HG03558 (cell line): ENCODE measurements around the gene ADSS1.
"Not testable (repeated sequence)": the region's sequence is repeated elsewhere in the genome, so short reads cannot be mapped to it uniquely, and the experiment has no call there.

ENCODE experiments used
- ATAC-seq: cut with Tn5 transposase; IDR thresholded peaks from one replicate; pipeline ENCODE4 v1.9.1; 2021; ENCODE audit warnings: moderate number of reproducible peaks; ENCODE audit not compliant: unreplicated experiment; ENCODE audit errors: extremely low read depth

The ADSS1 gene

DNA sequence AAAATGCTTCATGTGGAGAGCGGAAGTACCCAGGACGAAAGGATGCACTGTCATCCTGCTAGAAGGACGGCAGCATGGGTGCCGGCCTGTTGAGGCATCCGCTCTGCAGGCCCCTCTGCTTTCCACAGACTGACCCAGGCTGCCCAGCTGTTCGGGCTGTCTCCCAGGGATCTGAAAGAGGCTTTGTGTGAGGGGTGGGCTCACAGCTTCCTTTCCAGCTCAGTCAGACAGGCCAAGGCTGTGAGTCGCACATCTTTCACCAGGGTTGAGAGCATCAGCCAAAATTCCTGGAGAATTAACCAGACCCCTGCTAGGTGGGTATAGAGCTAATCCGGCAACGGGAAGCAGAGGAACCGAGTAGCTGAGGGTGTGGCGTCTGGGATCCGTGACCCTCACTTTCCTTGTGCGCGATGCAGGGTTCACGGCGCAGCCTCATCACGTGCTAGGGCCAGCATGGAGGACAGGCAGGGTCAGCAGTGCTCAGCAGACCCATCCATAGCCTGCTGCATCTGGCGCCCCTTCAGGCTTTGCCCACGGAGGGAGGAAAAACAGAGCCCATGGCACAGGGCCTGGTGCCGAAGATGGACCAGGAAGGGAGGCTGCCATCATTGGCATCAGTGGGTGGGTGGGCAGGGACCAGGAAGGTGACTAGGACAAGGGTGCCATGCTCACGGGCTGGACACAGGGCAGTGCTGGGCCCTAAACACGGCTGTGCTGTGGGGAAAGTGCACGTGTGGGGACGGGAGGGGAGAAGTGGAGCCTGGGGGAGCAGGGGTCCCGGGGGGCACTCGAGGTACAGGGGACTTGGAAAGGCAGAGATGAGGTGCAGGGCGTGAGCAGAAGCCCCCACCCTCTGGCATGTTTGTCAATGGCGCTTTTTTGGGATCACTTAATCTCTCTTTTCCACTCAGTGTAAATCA lies 19.7 kb downstream of the ADSS1 start:
- ATAC-seq, result no peak

DNA sequence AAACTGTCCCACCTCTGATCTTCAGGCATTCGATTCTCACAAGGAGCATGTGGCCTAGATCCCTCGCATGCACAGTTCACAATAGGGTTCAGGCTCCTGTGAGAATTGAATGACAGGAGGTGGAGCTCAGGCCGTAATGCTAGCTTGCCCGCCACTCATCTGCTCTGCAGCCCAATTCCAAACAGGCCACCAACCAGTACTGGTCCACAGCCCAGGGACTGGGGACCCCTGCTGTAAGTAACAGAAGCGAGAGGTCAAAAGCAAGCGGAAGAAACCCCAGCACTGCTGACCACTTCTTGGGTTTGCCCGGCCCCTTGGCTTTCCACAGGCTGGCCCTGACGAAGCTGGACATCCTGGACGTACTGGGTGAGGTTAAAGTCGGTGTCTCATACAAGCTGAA lies 20.5 kb downstream of the ADSS1 start:
- no peak for ATAC-seq

DNA sequence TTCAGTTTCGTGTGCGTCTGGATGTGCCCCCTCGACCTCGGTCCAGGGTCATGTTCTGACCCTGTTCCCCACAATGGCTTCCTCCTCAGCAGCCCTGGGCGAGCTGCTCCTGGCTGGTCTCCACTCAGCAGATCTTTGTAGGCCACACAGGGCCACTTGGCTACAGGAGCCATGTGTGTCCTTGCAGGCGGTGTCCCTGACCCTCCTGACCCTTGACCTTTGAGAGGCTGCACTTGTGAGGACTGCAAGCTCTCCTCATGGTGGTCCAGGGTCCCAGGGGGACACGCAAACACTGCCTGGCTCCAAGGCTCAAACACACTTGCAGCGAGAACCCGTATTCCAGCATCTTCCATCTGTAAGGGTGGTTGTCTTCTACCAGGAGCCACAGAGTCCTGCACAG lies 21.4 kb downstream of the ADSS1 start:
- ATAC-seq, result no peak

DNA sequence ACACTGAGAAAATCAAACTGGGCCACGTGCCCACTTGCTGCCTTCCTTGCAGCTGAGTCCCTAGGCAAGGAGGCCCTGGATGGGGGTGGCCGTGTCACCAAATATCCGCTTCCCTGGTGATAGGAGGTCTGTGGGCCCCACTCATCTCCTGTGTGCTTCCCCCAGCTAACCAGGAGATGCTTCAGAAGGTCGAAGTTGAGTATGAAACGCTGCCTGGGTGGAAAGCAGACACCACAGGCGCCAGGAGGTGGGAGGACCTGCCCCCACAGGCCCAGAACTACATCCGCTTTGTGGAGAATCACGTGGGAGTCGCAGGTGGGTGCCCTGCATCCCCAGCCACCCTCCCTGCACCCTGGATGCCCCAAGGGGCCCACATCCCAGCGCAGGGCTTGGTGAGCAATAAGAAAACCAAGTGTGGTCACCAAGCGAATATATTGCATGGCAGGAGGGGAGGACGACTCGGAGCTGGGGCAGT lies 22.1 kb downstream of the ADSS1 start:
- no peak for ATAC-seq

DNA sequence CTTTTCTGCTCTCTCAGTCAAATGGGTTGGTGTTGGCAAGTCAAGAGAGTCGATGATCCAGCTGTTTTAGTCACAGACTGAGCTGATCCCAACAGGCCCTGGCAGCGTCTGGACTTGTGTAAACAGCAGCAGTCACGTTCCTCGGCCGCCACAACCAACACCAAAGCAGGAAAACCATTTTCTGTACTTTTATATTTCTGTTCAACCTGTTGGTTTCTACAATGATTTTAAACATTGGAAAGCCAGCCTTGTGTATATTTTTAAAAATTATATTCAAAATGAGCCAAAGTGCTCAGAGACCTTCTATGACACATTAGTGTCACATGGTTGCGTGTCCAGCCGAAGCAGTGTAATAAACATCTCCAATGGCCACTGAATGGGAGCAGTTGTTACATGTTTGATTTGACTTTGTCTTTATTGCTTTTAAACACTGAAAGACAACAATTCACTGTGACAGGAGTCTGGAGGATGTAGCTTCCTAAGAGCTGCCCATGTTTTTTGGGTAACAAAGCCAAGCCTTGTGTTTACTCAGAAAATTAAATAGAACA lies 23.0 kb downstream of the ADSS1 start:
- no peak for ATAC-seq

DNA sequence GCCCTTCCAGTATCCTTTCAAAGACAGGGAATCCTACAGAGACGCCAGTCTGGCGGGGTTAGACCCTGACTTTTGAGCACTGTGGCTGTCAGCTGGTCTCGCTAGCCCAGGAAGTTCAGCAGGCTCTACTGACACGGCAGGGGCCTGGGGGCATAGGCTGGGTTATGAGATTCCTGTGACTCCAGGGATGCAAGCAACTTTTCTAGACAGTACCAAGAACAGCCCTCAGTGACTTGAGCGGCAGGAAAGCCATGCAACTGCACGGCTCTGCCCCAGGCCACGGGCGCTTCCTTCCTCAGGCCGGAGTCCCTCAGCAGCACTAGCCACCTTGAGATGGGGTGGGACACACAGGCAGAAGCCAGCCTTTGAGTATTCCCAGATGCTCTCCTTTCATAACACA lies 23.8 kb downstream of the ADSS1 start:
- ATAC-seq, result no peak

DNA sequence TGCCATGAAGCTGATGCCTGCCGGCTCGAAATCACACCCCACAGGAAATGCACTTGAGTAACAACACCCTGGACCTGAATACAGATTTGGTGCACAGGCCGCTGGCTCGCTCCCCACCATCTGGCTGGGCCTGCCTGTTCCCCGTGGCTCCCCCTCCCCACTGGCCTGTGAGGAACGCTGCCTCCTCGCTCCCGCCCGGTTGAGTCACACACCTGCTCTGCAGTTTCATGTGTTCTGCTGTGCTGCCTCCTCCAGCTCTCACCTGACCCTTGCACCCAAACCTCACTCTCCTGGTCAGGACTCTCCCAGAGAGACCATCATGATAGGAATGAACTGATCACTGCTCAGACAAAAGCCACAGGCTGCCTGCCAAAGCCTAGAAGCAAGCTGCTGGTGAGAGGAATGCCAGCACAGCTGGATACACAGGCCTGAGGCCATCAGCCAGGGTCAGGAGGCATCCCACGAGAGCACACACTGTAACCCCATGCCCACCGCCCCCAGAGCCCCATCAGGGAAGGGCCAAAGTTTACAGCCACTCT lies 25.2 kb downstream of the ADSS1 start:
- no peak for ATAC-seq

DNA sequence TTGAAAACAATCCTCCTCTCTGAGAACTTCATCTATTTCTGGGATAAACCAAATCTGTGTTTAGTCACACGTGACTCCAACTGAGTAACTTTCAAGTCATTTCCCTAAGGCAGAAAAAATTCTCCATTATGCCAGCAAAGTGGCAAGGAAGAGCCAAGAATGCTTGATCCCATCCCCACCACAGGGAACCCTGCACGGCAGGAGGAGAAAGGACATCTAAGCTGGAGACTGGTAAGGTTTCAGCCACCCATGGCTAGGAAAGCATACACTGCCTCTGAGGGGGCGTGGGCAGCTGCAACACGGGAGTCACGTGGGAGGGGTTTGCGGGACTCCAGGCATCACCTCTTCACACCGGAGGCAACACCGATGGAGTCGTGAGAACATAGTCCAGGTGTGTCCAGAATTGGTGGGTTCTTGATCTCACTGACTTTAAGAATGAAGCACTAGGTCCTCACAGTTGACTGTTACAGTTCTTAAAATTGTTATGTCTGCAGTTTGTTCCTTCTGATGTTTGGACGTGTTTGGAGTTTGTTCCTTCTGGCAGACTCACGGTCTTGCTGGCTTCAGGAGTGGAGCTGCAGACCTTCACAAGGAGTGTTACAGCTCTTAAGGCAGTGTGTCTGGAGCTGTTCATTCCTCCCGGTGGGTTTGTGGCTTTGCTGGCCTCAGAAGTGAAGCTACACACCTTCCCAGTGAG lies 26.2 kb downstream of the ADSS1 start:
- ATAC-seq, result no peak

DNA sequence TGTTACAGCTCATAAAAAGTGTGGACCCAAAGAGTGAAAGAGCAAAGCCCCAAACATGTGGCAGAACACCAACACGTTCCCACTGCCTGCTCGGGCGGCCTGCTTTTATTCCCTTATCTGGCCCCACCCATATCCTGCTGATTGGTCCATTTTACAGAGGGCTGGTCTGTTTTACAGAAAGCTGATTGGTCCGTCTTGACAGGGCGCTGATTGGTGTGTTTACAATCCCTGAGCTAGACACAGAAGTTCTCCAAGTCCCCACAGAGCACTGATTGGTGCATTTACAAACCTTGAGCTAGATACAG lies 26.7 kb downstream of the ADSS1 start:
- ATAC-seq, result not testable (repeated sequence)

DNA sequence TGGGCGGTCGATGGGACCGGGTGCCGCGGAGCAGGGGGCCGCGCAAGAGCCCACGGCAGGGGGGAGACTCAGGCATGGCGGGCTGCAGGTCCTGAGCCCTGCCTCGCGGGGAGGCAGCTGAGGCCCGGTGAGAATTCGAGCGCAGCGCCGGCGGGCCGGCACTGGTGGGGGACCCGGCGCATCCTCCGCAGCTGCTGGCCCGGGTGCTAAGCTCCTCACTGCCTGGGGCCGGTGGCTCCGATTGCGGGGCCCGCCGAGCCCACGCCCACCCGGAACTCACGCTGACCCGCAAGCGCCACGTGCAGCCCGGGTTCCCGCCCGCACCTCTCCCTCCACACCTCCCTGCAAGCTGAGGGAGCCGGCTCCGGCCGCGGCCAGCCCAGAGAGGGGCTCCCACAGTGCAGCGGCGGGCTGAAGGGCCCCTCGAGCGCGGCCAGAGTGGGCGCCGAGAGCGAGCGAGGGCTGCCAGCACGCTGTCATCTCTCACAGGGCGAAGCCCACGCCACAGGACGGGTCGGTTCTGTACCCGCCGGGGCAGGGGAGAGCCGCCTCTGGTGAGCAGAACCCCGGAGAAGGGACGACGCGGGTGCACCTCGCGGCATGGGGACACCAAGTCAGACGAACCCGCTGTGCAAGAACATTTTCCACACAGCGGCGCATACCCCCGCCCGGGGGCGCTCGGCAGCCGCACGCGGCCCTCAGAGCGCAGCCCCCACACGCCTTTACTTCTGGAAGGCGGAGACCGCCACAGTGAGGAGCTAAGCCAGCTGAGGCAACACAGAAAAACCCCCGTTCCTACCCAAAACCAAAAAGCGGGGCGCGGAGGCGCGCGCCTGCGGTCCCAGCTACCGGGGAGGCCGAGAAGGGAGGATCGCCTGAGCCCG lies 27.8 kb downstream of the ADSS1 start:
- no peak for ATAC-seq

DNA sequence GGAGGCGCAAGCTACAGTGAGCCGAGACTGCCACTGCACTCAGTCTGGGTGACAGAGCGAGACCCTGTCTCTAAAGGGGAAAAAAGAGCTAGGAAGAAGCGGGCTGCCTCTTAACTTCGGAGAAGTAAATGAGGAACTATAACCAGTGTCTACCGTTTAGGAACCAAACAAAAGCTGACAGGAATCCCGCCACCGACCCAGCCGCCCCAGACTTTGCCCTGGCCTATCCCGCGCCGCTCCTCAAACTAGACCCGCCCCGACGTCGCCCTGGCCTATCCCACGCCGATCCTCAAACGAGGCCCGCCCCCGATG lies 28.4 kb downstream of the ADSS1 start:
- ATAC-seq, result peak; percentile 61

DNA sequence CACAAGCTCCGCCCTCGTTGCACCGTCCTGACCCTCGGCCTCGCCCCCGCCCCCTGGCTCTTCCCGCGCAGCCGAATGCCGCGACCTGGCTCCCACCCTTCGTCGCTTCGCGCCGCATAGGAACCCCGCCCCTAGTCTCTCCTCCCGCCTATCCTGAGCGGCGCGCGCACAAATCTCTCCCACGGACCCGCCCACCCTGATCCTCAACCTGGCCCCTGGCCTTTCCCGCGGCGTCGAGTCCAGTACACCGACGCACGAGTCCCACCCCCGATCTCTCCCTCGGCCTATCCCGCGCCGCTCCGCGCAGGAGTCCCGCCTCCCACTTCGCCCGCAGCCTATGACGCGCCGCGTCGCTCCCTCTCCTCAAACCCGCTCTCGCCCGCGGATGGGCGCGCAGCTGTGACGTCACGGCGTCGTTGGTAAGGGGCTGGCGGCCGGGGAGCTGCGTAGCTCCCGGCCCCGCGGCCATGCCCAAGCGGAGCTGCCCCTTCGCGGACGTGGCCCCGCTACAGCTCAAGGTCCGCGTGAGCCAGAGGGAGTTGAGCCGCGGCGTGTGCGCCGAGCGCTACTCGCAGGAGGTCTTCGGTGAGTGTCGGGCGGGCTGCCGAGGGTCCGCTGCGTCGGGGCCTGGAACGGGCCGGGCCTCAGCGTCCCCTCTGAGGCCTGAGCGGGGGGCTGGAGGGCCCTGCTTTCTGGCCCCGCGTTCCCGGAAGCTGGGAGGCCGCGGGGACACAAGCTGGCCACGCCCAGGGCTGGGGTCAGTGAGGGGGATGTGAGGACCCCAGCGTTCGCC lies 28.9 kb downstream of the ADSS1 start, which contains the start of gene SIVA1:
Gene SIVA1, plus strand, starts transcription at position 413 of the 793 bp plus-strand sequence. Its CDS starts 55 bp downstream, at position 468.
- ATAC-seq, result peak; percentile 73

DNA sequence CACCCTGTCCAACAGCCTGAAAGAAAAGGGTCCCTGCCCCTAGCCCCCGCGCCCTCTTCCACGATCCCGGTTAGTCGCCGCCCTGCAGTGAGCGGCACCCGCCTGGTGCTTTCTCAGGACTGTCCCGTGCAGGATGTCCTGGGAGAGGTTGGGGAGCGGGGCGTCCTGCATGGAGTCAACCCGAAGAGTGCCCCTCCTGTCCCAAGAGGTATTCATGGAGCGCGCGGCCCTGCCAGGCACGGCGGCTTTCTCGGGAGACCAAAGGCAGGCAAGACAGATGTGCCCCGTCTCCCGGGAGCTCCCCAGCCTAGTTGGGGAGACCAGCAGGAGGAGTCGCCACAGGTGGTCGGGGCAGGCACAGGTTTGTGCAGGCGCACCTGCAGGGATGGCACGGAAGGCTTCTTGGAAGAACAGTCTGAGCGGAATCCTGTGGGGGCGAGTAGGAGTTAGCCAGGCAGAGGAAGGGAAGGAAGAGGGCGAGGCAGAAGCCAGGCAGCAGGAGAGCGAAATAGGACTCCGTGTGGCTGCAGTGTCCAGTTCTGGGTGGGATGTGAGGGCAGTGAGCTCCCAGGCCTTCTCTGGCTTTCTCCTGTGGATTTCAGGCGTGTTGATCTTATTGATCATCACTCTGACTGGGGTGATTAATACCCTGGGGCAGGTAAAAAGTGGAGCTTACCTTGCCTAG lies 29.6 kb downstream of the ADSS1 start:
- ATAC-seq, result no peak

DNA sequence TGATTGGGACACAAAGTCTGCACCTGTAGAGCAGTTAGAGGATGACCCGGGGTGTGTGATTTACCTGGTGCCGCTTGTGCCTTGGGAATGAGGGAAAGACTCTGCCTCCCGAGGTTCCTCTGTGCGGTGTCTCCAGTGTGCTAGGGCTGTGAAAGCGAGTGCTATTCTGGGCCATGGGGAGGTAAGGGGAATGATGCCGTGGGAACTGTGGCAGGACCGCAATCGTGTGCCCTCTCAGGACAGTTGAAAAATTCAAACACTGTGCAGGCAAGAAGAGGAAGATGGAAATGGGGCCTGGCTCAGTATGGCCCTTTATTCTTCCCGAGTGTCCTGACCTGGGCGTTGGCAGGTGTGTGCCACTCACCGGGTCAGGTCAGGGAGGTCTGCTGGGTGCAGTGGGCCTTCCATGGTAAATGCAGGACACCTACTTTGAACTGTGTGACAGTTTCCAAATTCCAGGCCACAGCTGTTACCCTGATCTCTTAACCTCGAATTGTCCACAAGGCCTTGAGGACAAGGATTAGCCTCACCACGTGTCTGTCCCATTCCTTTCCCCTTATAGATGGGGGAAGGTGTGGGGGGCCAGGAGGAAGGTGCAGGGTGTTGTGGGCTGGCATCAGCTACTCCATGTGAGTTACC lies 30.3 kb downstream of the ADSS1 start:
- no peak for ATAC-seq

DNA sequence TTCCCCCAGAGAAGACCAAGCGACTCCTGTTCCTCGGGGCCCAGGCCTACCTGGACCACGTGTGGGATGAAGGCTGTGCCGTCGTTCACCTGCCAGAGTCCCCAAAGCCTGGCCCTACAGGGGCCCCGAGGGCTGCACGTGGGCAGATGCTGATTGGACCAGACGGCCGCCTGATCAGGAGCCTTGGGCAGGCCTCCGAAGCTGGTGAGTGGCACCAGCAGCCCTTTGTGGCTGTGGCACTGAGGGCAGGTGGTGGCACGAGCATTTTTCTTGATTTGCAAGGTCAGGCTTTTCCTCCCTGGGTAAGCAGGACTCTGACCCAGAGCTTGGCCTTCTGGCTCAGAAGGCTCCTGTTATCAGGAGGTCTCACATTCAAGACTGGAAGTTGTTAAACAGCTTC lies 31.6 kb downstream of the ADSS1 start:
- ATAC-seq, result no peak

DNA sequence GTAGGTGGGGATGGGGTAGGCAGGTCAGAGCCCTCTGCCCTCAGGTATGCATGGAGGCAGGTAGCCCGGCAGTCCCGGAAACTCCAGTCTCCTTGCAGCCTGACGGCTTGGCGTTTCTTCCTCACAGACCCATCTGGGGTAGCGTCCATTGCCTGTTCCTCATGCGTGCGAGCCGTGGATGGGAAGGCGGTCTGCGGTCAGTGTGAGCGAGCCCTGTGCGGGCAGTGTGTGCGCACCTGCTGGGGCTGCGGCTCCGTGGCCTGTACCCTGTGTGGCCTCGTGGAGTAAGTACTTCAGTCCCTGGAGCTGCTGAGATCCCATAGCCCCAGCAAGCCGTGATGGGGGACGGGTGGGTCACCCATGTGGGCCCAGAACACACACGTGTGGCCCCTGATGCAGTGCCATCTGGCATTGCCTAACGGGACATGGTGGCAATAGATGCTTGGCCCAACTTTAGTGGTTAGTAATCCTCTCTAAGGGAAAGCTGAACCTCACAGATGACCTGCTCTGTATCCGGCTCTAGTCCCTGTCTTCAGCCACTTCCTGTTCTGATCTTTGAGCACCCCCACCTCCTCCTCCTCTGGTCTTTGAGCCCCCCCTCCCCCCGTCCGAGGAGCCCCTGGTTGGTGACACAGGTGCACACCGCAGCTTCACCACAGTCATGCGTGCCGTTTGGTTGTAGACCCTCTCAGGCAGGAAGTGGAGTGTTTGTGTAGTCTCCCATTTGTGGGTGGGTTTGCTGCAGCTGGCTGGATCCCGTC lies 32.6 kb downstream of the ADSS1 start:
- no peak for ATAC-seq

DNA sequence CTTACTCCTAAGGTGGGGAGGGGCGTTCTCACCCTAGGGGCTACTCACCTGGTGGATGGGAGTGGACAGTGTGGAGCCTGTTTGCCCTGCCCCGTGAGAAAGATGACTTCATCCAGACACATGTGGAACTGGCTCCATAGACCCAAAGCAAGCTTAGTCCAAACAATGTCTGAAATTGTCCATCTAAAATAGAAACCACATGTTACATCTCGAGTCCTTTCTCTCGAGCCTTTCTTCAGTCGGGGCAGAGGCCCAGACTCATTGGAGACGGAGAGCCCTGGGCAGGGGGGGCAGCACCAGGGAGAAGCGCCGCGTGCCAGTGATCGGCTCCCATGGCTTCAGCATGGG lies 33.2 kb downstream of the ADSS1 start:
- ATAC-seq, result no peak
